GM19372 (cell line): Measurements from ENCODE around the gene HOGA1.
"Not testable (repeated sequence)": the region's sequence is repeated elsewhere in the genome, so short reads cannot be mapped to it uniquely, and the experiment has no call there.

Experiments
- ATAC-seq: cut with Tn5 transposase; IDR thresholded peaks from one replicate; pipeline ENCODE4 v1.9.1; 2021; ENCODE audit warnings: mild to moderate bottlenecking, low read depth, moderate library complexity; ENCODE audit not compliant: unreplicated experiment

The HOGA1 gene

DNA sequence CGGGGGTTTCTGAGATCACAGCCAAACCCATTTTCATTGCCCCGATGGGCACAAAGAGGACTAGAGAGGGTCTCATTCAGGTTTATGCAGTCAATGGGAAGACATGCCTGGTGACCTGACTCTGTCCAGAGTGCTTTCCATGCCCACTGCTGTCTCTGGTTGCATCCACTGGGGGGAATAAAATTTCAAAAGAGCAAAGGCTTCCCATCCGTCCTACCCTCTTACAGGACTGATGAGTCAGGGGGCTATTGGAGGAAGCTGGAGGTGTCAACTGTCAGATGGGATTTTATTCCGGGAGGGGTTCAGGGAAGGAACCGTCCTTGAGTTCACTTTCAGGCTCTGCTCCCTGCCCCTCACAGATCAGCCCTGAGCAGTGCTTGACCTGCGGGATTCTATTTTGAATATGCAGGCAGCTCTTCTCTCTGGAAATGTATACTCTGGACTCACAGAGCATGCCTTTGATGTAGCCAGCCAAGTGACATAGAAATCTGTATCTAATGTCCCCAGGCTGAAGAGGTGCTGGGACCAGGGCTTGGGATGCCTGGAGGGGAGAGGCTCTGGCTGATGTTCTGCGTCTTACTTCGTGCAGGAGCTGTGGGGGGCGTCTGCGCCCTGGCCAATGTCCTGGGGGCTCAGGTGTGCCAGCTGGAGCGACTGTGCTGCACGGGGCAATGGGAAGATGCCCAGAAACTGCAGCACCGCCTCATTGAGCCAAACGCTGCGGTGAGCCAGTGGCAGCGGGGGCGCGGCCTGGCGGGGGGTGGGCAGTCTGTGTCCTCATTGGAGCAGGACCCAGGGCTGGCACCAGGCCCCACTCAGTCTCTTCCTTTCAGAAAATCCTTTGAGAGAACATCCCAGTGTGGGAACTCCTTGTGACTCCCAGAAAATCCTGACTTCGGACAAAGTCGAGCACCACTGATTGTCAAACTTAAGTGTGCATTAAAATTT, 17.4 kb downstream of the HOGA1 start:
- no peak for ATAC-seq

DNA sequence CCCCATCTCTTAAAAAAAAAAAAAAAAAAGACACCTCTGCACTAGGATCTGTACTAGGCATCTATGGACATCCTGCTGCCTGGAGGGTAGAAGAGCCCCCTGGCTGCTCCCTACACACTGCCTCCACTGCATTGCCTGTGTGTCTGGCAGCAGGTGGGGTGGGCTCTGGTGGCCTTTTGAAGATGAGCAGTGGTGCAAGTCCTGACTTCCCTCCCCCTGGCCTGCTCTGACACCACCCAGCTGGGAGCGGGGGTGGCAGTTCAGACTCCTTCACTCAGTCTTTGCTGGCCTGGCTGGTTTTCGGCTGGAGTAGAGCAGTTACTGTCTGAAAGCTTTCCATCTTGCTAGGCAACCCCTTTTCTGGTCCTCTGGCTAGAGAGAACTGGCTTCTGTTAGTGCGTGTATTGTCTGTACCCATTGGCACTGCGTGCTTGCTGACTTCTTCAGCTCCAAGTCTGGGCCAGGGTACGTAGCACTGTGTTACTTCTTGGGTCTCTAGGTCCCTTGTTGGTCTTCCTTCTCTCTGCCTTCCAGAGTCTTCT, 23.0 kb downstream of the HOGA1 start:
- ATAC-seq: no peak

DNA sequence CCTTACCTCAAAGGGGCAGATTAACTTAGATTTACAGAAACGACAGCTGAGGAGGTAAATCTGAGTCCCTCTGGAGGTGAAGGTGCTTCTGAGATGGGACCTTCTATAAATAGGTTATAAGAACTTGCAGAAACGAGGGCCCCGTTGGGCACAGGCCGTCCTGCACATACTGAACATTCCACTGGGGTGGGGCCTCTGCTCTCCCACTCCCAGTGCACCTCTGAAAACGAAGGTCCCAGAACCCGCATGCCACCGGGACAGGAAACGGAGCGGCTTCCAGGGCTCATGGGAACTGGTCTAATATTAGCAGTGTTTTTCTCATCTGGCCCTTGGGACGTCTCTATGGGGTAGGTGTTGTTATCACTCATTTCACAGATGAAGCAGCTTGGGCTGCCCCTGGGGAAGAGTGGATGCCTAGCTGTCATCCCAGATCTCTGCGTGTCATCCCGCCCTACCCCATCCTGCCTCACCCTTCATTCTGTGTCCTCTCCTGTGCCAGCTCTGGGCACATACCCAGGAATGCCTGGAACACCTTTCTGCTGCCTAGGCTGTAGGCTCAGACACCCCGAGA, 24.9 kb downstream of the HOGA1 start:
- ATAC-seq: no peak

DNA sequence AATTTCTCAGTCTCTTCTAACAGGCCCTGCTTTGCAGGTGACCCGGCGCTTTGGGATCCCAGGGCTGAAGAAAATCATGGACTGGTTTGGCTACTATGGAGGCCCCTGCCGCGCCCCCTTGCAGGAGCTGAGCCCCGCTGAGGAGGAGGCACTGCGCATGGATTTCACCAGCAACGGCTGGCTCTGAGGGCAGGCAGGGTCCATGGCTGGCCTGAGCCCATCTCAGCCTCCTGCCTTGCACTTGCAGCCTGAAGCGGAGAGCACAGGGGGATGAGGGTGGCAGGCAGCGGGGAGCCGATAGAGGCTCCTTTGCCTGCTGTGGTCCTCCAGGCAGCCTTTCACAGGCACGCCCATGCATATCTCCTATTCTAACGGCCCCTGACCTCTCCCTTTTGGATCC, 27.3 kb downstream of the HOGA1 start:
- ATAC-seq: no peak

DNA sequence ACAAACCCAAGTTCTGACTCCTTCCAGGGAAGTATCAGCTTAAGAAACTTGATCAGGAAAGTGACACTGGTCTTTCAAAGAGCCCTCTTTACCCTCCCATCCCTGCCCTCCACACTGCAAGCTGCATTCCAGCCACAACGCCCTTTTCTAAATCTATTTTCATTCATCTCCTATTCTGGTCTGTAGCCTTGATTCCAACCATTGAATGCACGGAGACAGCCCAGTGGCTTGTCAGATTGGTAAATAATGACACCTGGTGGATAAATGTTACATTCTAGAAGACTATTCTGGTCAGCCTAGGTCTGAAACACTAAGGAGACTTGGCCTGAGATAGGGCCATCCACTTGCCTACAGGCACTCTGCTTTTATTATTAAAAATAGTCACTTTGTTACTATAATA, 28.2 kb downstream of the HOGA1 start:
- no peak for ATAC-seq

DNA sequence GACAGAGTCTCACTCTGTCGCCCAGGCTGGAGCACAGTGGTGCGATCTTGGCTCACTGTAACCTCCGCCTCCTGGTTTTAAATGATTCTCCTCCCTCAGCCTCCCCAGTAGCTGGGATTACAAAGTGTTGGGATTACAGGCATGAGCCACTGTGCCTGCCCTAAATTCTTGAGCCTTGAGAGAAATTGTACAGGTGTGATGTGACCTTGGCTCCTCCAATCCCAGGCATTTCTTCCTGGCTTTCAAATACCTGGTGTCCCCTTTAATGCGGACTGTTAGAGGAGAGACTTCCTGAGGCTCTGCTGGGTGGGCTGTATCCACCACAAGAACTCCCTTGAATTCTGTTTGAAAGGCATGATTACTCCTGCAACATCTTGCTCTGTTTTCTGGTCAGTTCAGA, 34.1 kb downstream of the HOGA1 start:
- ATAC-seq: no peak

DNA sequence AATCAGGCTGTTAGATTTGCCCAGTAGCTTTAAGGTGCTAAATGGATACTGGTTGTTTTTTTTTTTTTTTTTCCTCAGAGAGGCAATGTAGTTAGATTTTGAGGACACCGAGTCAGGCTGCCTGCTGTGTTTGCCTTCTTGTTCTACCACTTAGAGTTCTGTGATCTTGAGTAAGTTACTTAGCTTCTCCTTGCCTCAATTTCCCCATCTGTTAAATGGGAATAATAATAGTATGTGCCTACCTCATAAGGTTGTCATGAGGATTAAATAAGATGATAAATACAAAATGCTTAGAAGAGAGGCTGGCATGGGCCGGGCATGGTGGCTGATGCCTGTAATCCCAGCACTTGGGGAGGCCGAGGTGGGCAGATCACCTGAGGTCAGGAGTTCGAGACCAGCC, 34.5 kb downstream of the HOGA1 start:
- ATAC-seq: no peak

DNA sequence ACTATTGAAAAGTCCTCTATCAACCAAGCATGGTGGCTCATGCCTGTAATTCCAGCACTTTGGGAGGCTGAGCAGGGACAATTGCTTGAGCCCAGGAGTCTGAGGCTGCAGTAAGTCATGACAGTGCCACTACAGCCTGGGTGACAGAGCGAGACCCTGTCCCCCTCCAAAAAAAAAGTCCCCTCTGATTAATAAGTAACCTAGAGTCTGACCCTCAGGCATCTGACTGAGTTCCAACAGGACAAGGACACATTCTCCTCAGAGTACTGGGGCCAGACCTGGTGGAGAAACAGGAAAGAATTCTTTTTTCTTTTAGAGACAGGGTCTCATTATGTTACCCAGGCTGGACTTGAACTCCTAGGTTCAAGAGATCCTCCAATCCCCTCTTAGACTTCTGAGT, 39.1 kb downstream of the HOGA1 start:
- no peak for ATAC-seq

DNA sequence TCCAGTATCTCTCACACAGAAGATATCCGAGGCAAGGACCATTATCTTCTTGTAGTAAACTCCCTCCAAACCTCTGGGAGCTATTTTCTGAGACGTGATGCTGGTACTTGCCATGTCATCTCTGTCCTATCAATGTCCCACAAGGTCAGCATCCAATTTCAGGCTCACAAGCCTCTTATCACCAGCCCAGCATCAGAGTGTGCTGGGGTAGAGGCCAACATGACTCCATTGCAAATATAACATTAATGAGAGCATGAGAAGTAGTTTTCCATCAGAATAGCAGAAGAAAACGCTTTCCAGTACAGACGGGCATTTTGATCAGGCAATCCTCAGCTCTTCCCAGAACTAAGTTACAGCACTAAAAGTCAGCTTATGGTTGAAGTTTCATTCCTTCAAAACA, 43.5 kb downstream of the HOGA1 start:
- no peak for ATAC-seq

DNA sequence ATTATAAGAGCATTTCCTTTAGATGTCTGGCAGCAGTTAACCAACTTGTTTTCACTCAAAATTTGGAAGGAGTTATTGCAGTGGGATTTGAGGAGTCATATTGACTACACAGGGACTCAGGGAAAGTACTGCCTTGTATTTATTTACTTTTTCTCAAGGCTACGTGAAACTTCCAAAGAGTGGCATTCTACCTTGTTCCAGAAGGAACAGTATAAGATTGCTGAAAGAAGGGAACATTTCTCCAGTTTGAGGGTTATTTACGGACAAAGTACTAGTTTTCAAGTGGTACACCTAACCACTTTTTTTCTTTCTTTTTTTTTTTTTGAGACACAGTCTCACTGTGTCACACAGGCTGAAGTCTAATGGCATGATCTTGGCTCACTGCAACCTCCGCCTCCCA, 44.0 kb downstream of the HOGA1 start:
- no peak for ATAC-seq

DNA sequence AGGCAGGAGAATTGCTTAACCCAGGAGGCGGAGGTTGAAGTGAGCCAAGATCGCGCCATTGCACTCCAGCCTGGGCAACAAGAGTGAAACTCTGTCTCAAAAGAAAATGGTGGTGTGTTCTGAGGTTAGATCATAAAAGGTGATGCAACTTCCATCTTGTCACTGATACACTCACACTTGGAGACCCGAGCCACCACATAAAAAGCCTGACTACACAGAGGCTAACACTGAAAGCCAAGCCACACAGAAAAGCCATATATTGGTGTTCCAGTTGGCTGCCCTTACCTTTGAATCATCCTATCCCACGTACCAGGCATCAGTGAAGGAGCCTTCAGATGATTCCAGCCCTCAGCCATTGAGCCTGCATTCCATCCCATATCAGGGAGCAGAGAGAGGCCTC, 45.1 kb downstream of the HOGA1 start:
- ATAC-seq: no peak

DNA sequence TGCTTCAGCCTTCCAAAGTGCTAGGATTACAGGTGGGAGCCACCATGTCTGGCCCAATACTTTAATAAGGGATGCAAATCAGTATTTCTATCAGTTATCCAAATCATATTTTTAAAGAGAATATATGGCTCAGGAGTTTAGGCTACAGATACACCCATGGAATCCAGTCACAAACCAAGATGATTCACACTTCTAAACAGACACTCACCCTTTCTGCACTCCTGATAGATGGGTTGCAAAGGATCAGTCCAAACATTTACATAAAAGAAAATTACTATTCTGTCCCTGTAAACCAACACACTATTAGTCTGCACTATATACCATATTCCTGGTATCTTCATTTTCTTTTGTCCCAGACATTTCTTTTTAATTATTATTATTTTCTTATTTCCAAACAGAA, 46.9 kb downstream of the HOGA1 start:
- ATAC-seq: no peak

DNA sequence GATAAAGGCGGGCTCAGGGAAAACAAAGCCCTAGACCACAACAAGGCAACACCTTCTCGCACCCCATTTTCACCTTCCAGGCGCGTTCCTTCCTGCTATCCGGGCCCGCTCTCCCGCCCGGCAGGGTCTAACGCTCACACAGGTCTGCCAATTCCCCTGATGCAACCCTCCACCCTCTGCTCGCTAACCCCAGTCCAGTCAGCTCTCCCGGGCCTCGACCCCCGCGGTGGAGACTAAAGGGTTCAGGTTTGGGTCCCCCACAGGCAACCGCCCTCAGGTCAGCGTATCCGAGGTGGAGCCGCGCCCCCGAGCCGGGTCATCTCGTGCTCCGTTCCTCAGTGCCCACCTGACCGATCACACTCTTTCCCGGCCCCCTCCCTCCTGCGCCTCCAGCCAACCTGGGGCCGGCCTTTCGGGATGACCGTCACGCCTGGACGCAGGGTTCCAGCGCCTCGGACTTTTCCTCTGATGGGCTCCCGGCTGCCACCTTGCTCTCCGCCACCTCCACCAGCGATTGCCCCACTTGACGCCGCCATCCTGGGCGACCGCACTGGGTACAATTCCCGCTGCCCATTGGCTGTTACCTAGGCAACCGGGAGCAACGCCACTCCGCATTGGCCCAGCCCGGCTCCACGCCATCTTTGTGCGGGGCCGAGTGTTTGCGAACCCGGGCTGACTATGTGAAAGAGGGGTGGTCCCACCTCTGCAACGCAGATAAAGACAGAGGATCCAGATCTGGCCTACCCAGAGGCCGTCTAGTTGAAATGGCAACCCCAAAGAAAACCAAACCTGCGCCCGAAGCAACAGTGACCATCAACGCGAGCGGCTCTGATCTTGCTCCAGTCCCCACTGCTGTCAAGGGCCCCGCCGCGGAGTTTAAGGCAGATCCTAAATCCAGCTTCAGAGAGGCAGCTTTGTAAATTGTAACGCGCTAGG, 49.0 kb downstream of the HOGA1 start, which contains the start of gene MORN4:
TSS of gene MORN4 (minus strand) at position 552 of the 936 bp plus-strand sequence. CDS start 13,847 bp downstream, outside the sequence.
- peak; percentile 100 for ATAC-seq

DNA sequence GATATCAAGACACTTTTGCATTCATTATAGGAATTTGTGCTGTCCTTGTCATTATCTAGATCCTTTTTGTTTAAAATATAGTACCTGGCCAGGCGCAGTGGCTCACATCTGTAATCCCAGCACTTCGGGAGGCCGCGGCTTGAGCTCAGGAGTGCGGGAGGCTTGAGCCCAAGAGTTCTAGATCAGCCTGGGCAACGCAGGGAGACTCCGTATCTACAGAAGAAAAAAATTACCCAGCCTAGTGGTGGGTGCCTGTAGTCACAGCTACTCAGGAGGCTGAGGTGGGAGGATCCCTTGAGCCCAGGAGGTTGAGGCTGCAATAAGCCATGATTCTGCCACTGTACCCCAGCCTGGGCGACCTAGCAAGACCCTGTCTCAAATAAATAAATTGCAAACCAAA, 49.7 kb downstream of the HOGA1 start:
- no peak for ATAC-seq

DNA sequence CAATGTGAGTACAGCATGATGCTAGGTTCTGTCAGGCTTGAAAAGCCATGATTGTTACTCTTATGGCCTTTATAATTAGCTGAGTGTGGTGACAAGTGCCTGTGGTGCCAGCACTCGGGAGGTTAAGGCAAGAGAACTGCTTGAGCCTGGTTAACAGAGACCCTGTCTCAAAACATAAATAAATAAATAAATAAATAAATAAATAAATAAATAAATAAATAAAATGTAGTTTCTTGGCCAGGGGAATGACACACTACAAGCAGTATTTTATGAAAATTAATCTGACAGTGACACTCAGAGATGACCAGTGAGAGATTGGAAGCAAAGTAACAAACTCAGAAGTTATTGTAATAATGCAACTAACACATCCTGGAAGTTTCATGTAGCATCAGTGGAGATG, 51.4 kb downstream of the HOGA1 start:
- no peak for ATAC-seq

DNA sequence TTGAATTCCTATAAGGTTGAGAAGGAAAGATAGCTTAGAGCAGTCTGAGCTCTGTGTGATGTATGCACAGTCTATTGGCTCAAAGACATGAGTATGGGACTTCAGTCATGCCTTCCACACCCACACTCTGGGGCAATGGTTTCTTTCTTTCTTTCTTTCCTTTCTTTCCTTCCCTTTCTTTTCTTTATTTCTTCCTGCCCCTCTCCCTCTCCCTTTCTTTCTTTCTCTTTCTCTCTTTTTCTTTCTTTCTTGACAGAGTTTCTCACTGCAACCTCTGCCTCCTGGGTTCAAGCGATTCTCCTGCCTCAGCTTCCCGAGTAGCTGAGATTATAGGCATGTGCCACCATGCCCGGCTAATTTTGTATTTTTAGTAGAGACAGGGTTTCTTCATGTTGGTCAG, 54.9 kb downstream of the HOGA1 start:
- ATAC-seq: not testable (repeated sequence)

DNA sequence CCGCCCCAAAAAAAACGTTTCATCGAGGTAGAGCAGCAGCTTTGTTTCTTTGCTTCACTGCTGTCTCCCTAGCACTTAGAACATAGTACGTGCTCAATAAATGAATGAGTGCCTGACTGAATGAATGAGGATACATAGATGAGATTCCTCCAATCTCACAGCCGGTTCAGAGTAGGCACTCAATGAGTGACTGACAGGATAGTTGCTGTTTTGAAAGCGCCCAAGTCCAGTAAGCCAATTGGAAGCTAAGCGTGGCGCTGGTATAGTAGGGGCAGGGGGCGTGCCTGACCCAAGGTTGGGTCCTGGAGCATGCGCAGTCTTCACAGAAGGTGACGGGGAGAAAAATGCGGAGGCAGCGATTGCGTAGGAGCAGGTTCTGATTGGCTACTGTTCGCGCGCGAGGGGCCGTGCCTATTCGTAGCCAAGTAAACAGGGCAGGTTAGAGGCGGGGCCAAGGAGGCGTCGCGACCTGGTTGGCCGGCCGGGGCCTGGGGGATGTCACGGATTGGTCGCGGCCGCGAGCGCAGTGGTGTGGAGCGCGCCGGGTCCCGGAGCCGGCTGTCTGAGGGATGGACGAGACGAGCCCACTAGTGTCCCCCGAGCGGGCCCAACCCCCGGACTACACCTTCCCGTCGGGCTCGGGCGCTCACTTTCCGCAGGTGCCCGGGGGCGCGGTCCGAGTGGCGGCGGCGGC, 56.1 kb downstream of the HOGA1 start, which contains the start of gene PI4K2A:
TSS of gene PI4K2A (plus strand) at position 498 of the 694 bp plus-strand sequence. CDS start at position 570, 72 bp downstream.
- ATAC-seq: peak; percentile 99

DNA sequence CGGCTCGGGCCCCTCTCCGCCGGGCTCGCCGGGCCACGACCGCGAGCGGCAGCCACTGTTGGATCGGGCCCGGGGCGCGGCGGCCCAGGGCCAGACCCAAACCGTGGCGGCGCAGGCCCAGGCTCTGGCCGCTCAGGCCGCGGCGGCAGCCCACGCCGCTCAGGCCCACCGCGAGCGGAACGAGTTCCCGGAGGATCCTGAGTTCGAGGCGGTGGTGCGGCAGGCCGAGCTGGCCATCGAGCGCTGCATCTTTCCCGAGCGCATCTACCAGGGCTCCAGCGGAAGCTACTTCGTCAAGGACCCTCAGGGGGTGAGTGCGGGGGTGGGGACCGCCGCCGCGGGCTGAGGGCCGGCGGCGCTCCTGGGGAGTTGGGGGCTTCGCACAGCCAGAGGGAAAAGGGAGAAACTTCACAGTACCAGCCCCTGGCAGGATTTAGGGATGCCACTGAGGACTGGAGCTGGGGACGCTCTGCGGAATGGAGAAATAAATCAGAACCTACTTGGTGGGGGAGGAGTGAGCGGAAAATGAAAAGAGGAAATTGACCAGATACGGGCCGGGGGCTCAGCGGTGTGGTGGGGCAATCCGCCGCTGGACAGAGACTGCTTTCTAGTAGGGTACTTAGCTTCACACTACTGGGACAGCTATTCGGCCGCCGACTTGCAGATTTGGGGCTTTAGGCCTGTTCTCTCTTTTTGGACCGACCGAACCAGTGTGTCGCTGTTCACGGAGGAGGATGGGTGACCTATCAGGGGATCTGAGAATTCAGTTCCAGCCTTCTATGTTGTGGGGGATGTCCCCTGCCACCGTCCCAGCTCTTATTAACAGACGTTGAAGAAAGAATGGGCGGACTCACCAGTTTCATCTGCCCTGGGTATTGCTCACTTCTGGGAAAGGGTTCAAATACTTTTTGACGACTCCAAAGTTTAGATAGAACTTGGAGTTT, 57.0 kb downstream of the HOGA1 start:
- ATAC-seq: no peak
